ENCODE data around the gene PRPF4. TPM values are rescaled to one million over a fixed set of nuclear protein-coding genes. Genes with fewer than 3 reads are reported as not detected.
A peak's percentile ranks its signal among the peaks of the same experiment; 100 is the strongest.

PRPF4 gene
- total and polyA plus RNA-seq, 9 of the 15 experiments (the other 6 are each of a cell fraction or from before 2014, with no cell fraction given): 25.8 to 66.0 (median 39.8) TPM

- CTCF ChIA-PET (ENCODE audit: low intra/inter-chr PET ratio): no interaction called here
- BruUV-seq (replicated peaks): no TSS peak
- peak; percentile 39 for ATAC-seq
- TF ChIP-seq RNF2 (IDR thresholded peaks at IDR 0.05) (no peak), C11orf30 (IDR thresholded peaks at IDR 0.05; ENCODE audit: low read depth) (no peak), ZNF830 (CRISPR knock-in tag; IDR thresholded peaks at IDR 0.05) (no peak), MIER1 (IDR thresholded peaks at IDR 0.05; ENCODE audit: low read depth) (no peak), ZNF274 (IDR thresholded peaks at IDR 0.05; ENCODE audit: borderline replicate concordance, low read depth, low read length) (no peak)
- TF ChIP-seq, protein P1, sequence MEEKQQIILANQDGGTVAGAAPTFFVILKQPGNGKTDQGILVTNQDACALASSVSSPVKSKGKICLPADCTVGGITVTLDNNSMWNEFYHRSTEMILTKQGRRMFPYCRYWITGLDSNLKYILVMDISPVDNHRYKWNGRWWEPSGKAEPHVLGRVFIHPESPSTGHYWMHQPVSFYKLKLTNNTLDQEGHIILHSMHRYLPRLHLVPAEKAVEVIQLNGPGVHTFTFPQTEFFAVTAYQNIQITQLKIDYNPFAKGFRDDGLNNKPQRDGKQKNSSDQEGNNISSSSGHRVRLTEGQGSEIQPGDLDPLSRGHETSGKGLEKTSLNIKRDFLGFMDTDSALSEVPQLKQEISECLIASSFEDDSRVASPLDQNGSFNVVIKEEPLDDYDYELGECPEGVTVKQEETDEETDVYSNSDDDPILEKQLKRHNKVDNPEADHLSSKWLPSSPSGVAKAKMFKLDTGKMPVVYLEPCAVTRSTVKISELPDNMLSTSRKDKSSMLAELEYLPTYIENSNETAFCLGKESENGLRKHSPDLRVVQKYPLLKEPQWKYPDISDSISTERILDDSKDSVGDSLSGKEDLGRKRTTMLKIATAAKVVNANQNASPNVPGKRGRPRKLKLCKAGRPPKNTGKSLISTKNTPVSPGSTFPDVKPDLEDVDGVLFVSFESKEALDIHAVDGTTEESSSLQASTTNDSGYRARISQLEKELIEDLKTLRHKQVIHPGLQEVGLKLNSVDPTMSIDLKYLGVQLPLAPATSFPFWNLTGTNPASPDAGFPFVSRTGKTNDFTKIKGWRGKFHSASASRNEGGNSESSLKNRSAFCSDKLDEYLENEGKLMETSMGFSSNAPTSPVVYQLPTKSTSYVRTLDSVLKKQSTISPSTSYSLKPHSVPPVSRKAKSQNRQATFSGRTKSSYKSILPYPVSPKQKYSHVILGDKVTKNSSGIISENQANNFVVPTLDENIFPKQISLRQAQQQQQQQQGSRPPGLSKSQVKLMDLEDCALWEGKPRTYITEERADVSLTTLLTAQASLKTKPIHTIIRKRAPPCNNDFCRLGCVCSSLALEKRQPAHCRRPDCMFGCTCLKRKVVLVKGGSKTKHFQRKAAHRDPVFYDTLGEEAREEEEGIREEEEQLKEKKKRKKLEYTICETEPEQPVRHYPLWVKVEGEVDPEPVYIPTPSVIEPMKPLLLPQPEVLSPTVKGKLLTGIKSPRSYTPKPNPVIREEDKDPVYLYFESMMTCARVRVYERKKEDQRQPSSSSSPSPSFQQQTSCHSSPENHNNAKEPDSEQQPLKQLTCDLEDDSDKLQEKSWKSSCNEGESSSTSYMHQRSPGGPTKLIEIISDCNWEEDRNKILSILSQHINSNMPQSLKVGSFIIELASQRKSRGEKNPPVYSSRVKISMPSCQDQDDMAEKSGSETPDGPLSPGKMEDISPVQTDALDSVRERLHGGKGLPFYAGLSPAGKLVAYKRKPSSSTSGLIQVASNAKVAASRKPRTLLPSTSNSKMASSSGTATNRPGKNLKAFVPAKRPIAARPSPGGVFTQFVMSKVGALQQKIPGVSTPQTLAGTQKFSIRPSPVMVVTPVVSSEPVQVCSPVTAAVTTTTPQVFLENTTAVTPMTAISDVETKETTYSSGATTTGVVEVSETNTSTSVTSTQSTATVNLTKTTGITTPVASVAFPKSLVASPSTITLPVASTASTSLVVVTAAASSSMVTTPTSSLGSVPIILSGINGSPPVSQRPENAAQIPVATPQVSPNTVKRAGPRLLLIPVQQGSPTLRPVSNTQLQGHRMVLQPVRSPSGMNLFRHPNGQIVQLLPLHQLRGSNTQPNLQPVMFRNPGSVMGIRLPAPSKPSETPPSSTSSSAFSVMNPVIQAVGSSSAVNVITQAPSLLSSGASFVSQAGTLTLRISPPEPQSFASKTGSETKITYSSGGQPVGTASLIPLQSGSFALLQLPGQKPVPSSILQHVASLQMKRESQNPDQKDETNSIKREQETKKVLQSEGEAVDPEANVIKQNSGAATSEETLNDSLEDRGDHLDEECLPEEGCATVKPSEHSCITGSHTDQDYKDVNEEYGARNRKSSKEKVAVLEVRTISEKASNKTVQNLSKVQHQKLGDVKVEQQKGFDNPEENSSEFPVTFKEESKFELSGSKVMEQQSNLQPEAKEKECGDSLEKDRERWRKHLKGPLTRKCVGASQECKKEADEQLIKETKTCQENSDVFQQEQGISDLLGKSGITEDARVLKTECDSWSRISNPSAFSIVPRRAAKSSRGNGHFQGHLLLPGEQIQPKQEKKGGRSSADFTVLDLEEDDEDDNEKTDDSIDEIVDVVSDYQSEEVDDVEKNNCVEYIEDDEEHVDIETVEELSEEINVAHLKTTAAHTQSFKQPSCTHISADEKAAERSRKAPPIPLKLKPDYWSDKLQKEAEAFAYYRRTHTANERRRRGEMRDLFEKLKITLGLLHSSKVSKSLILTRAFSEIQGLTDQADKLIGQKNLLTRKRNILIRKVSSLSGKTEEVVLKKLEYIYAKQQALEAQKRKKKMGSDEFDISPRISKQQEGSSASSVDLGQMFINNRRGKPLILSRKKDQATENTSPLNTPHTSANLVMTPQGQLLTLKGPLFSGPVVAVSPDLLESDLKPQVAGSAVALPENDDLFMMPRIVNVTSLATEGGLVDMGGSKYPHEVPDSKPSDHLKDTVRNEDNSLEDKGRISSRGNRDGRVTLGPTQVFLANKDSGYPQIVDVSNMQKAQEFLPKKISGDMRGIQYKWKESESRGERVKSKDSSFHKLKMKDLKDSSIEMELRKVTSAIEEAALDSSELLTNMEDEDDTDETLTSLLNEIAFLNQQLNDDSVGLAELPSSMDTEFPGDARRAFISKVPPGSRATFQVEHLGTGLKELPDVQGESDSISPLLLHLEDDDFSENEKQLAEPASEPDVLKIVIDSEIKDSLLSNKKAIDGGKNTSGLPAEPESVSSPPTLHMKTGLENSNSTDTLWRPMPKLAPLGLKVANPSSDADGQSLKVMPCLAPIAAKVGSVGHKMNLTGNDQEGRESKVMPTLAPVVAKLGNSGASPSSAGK (IDR thresholded peaks at IDR 0.05): peak; percentile 61
- TF ChIP-seq, protein P2, sequence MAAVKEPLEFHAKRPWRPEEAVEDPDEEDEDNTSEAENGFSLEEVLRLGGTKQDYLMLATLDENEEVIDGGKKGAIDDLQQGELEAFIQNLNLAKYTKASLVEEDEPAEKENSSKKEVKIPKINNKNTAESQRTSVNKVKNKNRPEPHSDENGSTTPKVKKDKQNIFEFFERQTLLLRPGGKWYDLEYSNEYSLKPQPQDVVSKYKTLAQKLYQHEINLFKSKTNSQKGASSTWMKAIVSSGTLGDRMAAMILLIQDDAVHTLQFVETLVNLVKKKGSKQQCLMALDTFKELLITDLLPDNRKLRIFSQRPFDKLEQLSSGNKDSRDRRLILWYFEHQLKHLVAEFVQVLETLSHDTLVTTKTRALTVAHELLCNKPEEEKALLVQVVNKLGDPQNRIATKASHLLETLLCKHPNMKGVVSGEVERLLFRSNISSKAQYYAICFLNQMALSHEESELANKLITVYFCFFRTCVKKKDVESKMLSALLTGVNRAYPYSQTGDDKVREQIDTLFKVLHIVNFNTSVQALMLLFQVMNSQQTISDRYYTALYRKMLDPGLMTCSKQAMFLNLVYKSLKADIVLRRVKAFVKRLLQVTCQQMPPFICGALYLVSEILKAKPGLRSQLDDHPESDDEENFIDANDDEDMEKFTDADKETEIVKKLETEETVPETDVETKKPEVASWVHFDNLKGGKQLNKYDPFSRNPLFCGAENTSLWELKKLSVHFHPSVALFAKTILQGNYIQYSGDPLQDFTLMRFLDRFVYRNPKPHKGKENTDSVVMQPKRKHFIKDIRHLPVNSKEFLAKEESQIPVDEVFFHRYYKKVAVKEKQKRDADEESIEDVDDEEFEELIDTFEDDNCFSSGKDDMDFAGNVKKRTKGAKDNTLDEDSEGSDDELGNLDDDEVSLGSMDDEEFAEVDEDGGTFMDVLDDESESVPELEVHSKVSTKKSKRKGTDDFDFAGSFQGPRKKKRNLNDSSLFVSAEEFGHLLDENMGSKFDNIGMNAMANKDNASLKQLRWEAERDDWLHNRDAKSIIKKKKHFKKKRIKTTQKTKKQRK (IDR thresholded peaks at IDR 0.05; ENCODE audit: borderline replicate concordance, low read depth, low read length): no peak
Measured at GRCh38 chr9:113228130-113228665, 47.3 kb upstream of the PRPF4 start.

More at GRCh38 chr9:113228130-113228665, 47.3 kb upstream of the PRPF4 start:
- POLR2A ChIA-PET: interaction anchor here (1.1 to 1.2 kb wide), 2 partner anchors 9 to 11 kb away, joined by 4 to 6 read pairs; no protein-coding TSS in a partner anchor
- Histone ChIP-seq H3K4me2 (ENCODE audit: insufficient read depth, low read length) (no peak overlapping the region), H3K9me3 (replicated peaks; ENCODE audit: control insufficient read depth, insufficient read depth, low read depth, low read length) (no peaks in the 10 kb centered on the region), H3K27ac (ENCODE audit: extremely low read depth, low read depth, low read length) (no peak overlapping the region), H3K9me1 (ENCODE audit: control insufficient read depth, insufficient read depth, low read length) (no peaks in the 10 kb centered on the region), H3K9ac (ENCODE audit: insufficient read depth in 1 of 2, low read depth in 2 of 2, low read length in 2 of 2) (no peak overlapping the region), H3K36me3 (ENCODE audit: control insufficient read depth, insufficient read depth, low read length) (peaks cover 17% of the 10 kb centered on the region; the same call in 2 of the 3 replicates), H2AFZ (ENCODE audit: low read depth, low read length) (no peak overlapping the region), H4K20me1 (replicated peaks; ENCODE audit: control insufficient read depth, insufficient read depth, low read length) (0 out of 2 replicates have a peak, but pooled peaks cover 2% of the 10 kb centered on the region), H3K4me1 (replicated peaks in 1 of 2; ENCODE audit: control insufficient read depth in 2 of 2, insufficient read depth in 2 of 2, low read length in 2 of 2) (peaks cover 6 to 39% of the 10 kb centered on the region in 2 experiments; a peak in 4 of 5 replicates), H3K79me2 (ENCODE audit: control insufficient read depth, insufficient read depth, low read length) (peaks cover 50% of the 10 kb centered on the region), H3K4me3 (no peak overlapping the region), H3K27me3 (ENCODE audit: control insufficient read depth in 2 of 2, insufficient read depth in 2 of 2, low read length in 2 of 2) (no peaks in the 10 kb centered on the region)
- intact Hi-C loops (cut with micrococcal nuclease) (no loop called here), in situ Hi-C loops (cut with MboI) (no loop called here)
- peak; percentile 52 for FAIRE-seq
- DNase-seq (ENCODE audit: extremely low read depth in 1 of 4, low spot score in 3 of 4): peak in 2 of 4 experiments; percentile 17 to 30
- WGBS (ENCODE audit: insufficient coverage, low coverage, missing lambda C conversion rate): 2% methylated on average over 3 of the region's 3 CpGs

Measured in K562 (cell line).